ENCODE measurements around the gene IL17C.

Gene IL17C

GRCh38 chr16:88610080-88610479, 28.3 kb upstream of the IL17C start:
- no peak for DNase-seq (ENCODE audit: low read depth)

- DNase-seq (ENCODE audit: low read depth) = no peak
Observed at GRCh38 chr16:88610909-88611812, 27.2 kb upstream of the IL17C start.

GRCh38 chr16:88613293-88613692, 25.1 kb upstream of the IL17C start:
- DNase-seq (ENCODE audit: low read depth) = no peak

- no peak for DNase-seq (ENCODE audit: low read depth)
Observed at GRCh38 chr16:88613911-88614817, 24.2 kb upstream of the IL17C start.

GRCh38 chr16:88614818-88615580, 23.4 kb upstream of the IL17C start:
- DNase-seq (ENCODE audit: low read depth) = no peak

- DNase-seq (ENCODE audit: low read depth) = no peak
Observed at GRCh38 chr16:88616320-88616719, 22.1 kb upstream of the IL17C start.

GRCh38 chr16:88616736-88617135, 21.6 kb upstream of the IL17C start:
- no peak for DNase-seq (ENCODE audit: low read depth)

- DNase-seq (ENCODE audit: low read depth) = no peak
Observed at GRCh38 chr16:88617268-88618031, 20.9 kb upstream of the IL17C start.

GRCh38 chr16:88618182-88618955, 20.0 kb upstream of the IL17C start:
- DNase-seq (ENCODE audit: low read depth) = no peak

GRCh38 chr16:88618956-88619667, 19.3 kb upstream of the IL17C start:
- no peak for DNase-seq (ENCODE audit: low read depth)

GRCh38 chr16:88619859-88620815, 18.2 kb upstream of the IL17C start:
- no peak for DNase-seq (ENCODE audit: low read depth)

GRCh38 chr16:88622125-88622524, 16.2 kb upstream of the IL17C start:
- no peak for DNase-seq (ENCODE audit: low read depth)

GRCh38 chr16:88622866-88623265, 15.5 kb upstream of the IL17C start:
- no peak for DNase-seq (ENCODE audit: low read depth)

- no peak for DNase-seq (ENCODE audit: low read depth)
Observed at GRCh38 chr16:88623858-88624257, 14.5 kb upstream of the IL17C start.

- DNase-seq (ENCODE audit: low read depth) = no peak
Observed at GRCh38 chr16:88624481-88624880, 13.9 kb upstream of the IL17C start.

- no peak for DNase-seq (ENCODE audit: low read depth)
Observed at GRCh38 chr16:88624977-88625576, 13.3 kb upstream of the IL17C start.

GRCh38 chr16:88626646-88627045, 11.7 kb upstream of the IL17C start:
- no peak for DNase-seq (ENCODE audit: low read depth)

Data from stromal cell of bone marrow (primary cell).